ENCODE data around the gene CDH22. TPM values are rescaled to one million over a fixed set of nuclear protein-coding genes. Genes with fewer than 3 reads are reported as not detected.

CDH22 gene
- total RNA-seq, 4 donors from 2014 or later = 0.26 to 1.2 (median 0.35) TPM

DNA sequence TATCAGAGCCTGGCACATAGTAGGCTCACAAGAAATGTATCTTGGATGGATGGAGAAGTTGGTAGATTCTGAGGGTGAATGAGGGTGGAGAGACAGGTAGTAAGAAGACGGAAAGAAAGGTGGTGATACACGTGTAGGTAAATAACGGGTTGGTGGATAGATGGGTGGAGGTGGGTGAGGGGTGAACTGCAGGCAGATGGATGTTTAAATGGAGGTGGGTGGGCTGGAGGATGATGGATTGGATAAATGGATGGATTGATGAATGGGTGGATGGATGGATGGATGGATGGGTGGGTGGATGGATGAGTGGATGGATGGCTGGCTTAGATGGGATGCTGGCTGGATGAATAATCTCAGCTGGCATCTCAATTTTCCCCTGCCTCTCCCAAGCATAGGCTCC lies 9.9 kb downstream of the CDH22 start:
- Histone ChIP-seq H3K27me3 (peaks cover 3 to 26% (median 15%) of the 10 kb centered on the region in 3 donors), H3K4me1 (no peaks in the 10 kb centered on the region), H3K36me3 (no peaks in the 10 kb centered on the region), H3K4me3 (no peak overlapping the region), H3K9me3 (no peaks in the 10 kb centered on the region), H3K27ac (no peak overlapping the region)
- intact Hi-C loops (cut with DNase I; ENCODE audit: low total_unique reads) = no loop called here
- DNase-seq (no peak), ATAC-seq (no peak)
- TF ChIP-seq POLR2A (IDR thresholded peaks at IDR 0.05) = no peak
- TF ChIP-seq, protein P1, sequence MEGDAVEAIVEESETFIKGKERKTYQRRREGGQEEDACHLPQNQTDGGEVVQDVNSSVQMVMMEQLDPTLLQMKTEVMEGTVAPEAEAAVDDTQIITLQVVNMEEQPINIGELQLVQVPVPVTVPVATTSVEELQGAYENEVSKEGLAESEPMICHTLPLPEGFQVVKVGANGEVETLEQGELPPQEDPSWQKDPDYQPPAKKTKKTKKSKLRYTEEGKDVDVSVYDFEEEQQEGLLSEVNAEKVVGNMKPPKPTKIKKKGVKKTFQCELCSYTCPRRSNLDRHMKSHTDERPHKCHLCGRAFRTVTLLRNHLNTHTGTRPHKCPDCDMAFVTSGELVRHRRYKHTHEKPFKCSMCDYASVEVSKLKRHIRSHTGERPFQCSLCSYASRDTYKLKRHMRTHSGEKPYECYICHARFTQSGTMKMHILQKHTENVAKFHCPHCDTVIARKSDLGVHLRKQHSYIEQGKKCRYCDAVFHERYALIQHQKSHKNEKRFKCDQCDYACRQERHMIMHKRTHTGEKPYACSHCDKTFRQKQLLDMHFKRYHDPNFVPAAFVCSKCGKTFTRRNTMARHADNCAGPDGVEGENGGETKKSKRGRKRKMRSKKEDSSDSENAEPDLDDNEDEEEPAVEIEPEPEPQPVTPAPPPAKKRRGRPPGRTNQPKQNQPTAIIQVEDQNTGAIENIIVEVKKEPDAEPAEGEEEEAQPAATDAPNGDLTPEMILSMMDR (IDR thresholded peaks at IDR 0.05 in 4 of 5, conservative IDR thresholded peaks at IDR 0.05 in 1 of 5) = no peak
- in situ Hi-C loops (cut with MboI; ENCODE audit: low sequenced_read_pairs in 4 of 4) = no loop called here

DNA sequence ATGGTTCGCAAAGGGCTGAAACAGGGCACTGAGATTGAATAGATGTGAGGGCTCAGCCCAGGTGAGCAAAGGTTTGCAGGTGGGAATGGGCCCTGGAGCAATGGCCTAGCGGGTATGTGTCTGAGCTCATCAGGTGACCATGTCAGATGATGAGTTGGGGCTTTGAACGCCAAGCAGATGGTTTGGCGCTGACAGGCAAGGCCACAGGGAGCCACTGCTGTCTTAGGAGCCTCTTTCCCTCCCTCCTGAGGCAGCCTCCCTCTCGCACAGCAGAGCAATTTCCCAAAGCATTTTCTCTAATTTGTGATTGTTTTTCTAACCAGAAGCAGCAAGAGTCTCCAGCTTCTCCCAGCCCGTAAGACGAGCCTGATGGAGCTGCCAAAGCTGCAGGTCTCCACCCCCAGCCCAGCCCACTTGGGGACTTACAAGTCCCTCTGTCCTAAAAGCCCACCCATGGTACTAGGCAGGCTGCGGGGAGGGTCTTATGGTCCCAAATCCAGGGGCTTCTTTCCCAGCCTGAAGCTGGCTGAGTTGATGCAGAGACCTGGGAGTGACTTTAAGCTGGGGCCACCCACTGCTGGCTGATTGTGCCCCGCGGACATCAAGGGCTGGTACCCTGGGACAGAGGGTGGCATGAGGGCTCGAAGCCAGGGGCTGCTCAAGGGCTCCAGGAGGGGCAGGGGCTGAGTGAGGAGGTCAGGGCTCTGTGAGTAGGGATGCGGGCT lies 11.6 kb downstream of the CDH22 start:
- H3K27me3 ChIP-seq = peaks cover 6 to 27% (median 17%) of the 10 kb centered on the region in 3 donors
- no peak for ATAC-seq
- no peak overlapping the region for H3K27ac ChIP-seq
- no peak for DNase-seq
- in situ Hi-C loops (cut with MboI; ENCODE audit: low sequenced_read_pairs in 4 of 4) (no loop called here), intact Hi-C loops (cut with DNase I; ENCODE audit: low total_unique reads) (no loop called here)
- no peaks in the 10 kb centered on the region for H3K4me1 ChIP-seq
- H3K9me3 ChIP-seq = no peaks in the 10 kb centered on the region
- no peak overlapping the region for H3K4me3 ChIP-seq
- no peak for TF ChIP-seq POLR2A (IDR thresholded peaks at IDR 0.05)
- TF ChIP-seq, protein P1 (IDR thresholded peaks at IDR 0.05 in 4 of 5, conservative IDR thresholded peaks at IDR 0.05 in 1 of 5) = no peak
- H3K36me3 ChIP-seq = no peaks in the 10 kb centered on the region

DNA sequence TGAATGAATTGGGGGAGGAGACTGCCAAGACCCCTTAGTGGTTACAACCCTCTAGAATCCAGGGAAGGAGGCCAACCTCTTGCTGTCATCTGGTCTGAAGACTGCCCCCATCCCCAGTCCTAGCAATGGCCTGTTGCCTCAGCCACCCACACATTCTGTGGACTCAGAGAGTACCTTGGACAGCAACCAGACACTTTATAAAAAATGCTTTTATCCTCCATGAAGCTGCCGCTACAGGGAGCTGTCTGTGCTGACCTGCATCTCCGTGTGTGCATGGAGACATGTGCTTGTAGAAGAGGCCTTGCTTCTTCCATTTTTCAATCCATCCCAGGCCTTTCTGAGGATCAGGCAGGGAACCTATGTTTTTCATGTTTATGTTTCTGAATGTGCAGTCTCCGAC lies 15.2 kb downstream of the CDH22 start:
- TF ChIP-seq, protein P1 (IDR thresholded peaks at IDR 0.05 in 4 of 5, conservative IDR thresholded peaks at IDR 0.05 in 1 of 5) = no peak
- no peak for TF ChIP-seq POLR2A (IDR thresholded peaks at IDR 0.05)
- intact Hi-C loops (cut with DNase I; ENCODE audit: low total_unique reads) (no loop called here), in situ Hi-C loops (cut with MboI; ENCODE audit: low sequenced_read_pairs in 4 of 4) (no loop called here)
- no peak for ATAC-seq
- no peaks in the 10 kb centered on the region for H3K36me3 ChIP-seq
- H3K4me1 ChIP-seq = no peaks in the 10 kb centered on the region
- no peak for DNase-seq
- no peak overlapping the region for H3K4me3 ChIP-seq
- no peak overlapping the region for H3K27ac ChIP-seq
- peaks cover 6 to 20% (median 14%) of the 10 kb centered on the region in 3 donors for H3K27me3 ChIP-seq
- H3K9me3 ChIP-seq = no peaks in the 10 kb centered on the region

DNA sequence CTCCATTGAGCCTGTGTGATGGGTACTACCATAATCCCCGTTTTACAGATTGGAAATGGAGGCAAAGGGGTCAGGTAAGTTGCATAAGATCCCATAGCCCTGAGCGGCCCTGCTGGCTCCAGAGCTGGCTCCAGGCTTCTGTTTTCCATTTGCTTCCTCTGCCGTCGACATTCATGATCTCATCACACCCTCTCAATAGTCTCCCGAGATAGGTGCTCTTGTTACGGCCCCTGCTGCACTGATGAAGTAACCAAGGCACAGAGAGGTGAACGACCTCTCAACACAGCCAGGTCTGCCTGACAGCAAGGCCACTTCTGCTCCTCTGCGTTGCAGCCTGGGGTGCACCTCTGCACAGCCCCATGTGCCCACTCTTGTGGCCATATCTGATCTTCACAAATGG lies 16.9 kb downstream of the CDH22 start:
- TF ChIP-seq, protein P1 (IDR thresholded peaks at IDR 0.05 in 4 of 5, conservative IDR thresholded peaks at IDR 0.05 in 1 of 5) = no peak
- DNase-seq (no peak), ATAC-seq (no peak)
- Histone ChIP-seq H3K4me1 (no peaks in the 10 kb centered on the region), H3K36me3 (no peaks in the 10 kb centered on the region), H3K27me3 (peaks cover 10 to 27% (median 18%) of the 10 kb centered on the region in 3 donors), H3K4me3 (no peak overlapping the region), H3K27ac (no peak overlapping the region), H3K9me3 (no peaks in the 10 kb centered on the region)
- in situ Hi-C loops (cut with MboI; ENCODE audit: low sequenced_read_pairs in 4 of 4) (no loop called here), intact Hi-C loops (cut with DNase I; ENCODE audit: low total_unique reads) (no loop called here)

DNA sequence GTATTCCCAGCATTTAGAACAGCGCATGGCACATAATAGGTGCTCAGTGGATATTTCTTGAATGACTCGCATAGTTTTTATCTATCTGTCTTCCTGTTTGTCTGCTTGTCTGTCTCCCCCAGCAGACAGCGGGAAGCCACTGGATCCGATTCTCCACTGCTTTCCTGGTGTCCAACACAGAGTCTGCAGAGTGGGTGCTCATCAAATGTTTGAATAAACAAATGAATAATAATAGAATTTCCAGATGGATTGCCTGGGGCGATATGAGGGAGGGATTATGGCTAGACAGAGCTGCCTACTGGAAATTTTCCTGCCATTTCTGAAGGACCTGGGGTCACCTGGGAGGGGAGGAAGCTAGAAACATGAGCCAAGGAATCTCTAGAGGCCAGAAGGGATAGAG lies 18.9 kb downstream of the CDH22 start:
- Histone ChIP-seq H3K27me3 (peaks cover 19 to 30% (median 30%) of the 10 kb centered on the region in 3 donors), H3K27ac (no peak overlapping the region), H3K4me3 (no peak overlapping the region), H3K4me1 (no peaks in the 10 kb centered on the region), H3K36me3 (no peaks in the 10 kb centered on the region), H3K9me3 (no peaks in the 10 kb centered on the region)
- intact Hi-C loops (cut with DNase I; ENCODE audit: low total_unique reads) (no loop called here), in situ Hi-C loops (cut with MboI; ENCODE audit: low sequenced_read_pairs in 4 of 4) (no loop called here)
- ATAC-seq (no peak), DNase-seq (no peak)
- TF ChIP-seq POLR2A (IDR thresholded peaks at IDR 0.05) = no peak
- TF ChIP-seq, protein P1 (IDR thresholded peaks at IDR 0.05 in 4 of 5, conservative IDR thresholded peaks at IDR 0.05 in 1 of 5) = no peak
